ENCODE results near the gene P2RX3.

GRCh38 chr11:57314221-57314973 lies 23.8 kb upstream of the P2RX3 start:
- TF ChIP-seq SP1 (IDR thresholded peaks at IDR 0.05; ENCODE audit: low read depth, low read length) (no peak), SPI1 (IDR thresholded peaks at IDR 0.05; ENCODE audit: borderline replicate concordance, insufficient read depth, low read depth, low read length) (no peak), ELK1 (IDR thresholded peaks at IDR 0.05; ENCODE audit: low read depth, low read length) (no peak), CTCF (IDR thresholded peaks at IDR 0.05 in 2 of 3, conservative IDR thresholded peaks at IDR 0.05 in 1 of 3; ENCODE audit: control insufficient read depth in 2 of 3, extremely low read depth in 1 of 3, insufficient read depth in 1 of 3, low read depth in 3 of 3, low read length in 3 of 3) (no peak)
